GM23248 (cell line): Measurements from ENCODE around the gene DHRS12.

Source experiments
- EZH2 ChIP-seq: fragments of 200-600 bp; sonication (generic); IDR thresholded peaks from 2 replicates; pipeline ENCODE4 v1.6.1; 2018; ENCODE audit warnings: antibody characterized with exemption, mild to moderate bottlenecking; ENCODE audit not compliant: insufficient read depth, poor library complexity, severe bottlenecking
- EZH2phosphoT487 ChIP-seq: fragments of 200-600 bp; sonication (generic); IDR thresholded peaks from 2 replicates; pipeline ENCODE4 v1.6.1; 2018; ENCODE audit warnings: antibody characterized with exemption, moderate library complexity, mild to moderate bottlenecking, low read depth; ENCODE audit not compliant: insufficient read depth

- TF ChIP-seq EZH2 (no peak), EZH2phosphoT487 (no peak)
Observed at GRCh38 chr13:51745243-51745642, 58.7 kb downstream of the DHRS12 start.
